ENCODE data around the gene F2RL3. TPM values are rescaled to one million over a fixed set of nuclear protein-coding genes. Genes with fewer than 3 reads are reported as not detected.

F2RL3 gene
- total and polyA plus RNA-seq, 2 of the 8 experiments (the other 6 are each of a cell fraction or from before 2014, with no cell fraction given) = not detected

DNA sequence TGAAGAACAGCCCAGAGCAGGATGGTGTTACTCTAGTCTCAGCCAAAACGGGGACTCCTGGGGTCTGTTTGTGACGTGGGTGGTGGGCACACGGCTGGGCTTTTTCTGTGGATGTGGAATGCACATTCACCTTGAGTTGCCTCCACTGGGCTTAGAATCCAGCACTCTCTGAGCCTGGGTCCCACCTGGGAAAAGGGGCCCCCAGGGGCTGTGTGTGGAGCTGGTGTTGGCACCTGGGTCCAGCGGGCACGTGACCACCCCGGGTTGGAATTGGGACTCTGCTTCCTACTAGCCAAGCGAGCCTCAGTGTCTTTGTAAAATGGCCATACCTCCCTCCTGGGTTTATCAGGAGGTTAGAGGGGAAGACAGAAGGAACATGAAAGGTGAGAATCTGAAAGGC lies 29.2 kb upstream of the F2RL3 start:
- H2AK5ac ChIP-seq (ENCODE audit: low read depth, low read length) = no peak overlapping the region
- no peak overlapping the region for H2BK12ac ChIP-seq (ENCODE audit: low read depth, low read length)
- H3K4me2 ChIP-seq (ENCODE audit: insufficient read depth in 1 of 2, low read depth in 2 of 2, low read length in 2 of 2) = no peak overlapping the region
- H3K18ac ChIP-seq (ENCODE audit: extremely low read depth, low read length) = no peak overlapping the region
- H3K27ac ChIP-seq (ENCODE audit: low read depth, low read length) = no peak overlapping the region
- 0 out of 2 replicates have a peak, but pooled peaks cover 2% of the 10 kb centered on the region for H3K79me1 ChIP-seq (ENCODE audit: low read depth, low read length)
- H3K14ac ChIP-seq (ENCODE audit: insufficient read length) = no peak overlapping the region
- no peaks in the 10 kb centered on the region for H3K9me3 ChIP-seq (ENCODE audit: insufficient read depth in 2 of 2, low read depth in 1 of 2, low read length in 1 of 2)
- peaks cover 11 to 33% (median 21%) of the 10 kb centered on the region in 4 experiments; a peak in 7 of 8 replicates for H3K36me3 ChIP-seq (ENCODE audit: control insufficient read depth in 2 of 4, insufficient read depth in 4 of 4, low read length in 3 of 4)
- no peak overlapping the region for H2BK15ac ChIP-seq (ENCODE audit: low read length)
- no peak overlapping the region for H2AFZ ChIP-seq (ENCODE audit: low read length)
- H4K5ac ChIP-seq (ENCODE audit: insufficient read length, low read depth, low read length) = no peak overlapping the region
- no peak overlapping the region for H3K4ac ChIP-seq (replicated peaks; ENCODE audit: insufficient read length, low read depth, low read length)
- ChIA-PET POLR2A (ENCODE audit: partially characterized antibody) (interaction anchor here (0.8 to 1.7 kb wide), 6 partner anchors 9 to 86 kb away, joined by 3 to 6 read pairs (median 4); partner anchors contain the start of gene F2RL3), CTCF (ENCODE audit: partially characterized antibody) (interaction anchor here (1.0 to 3.0 kb wide), 2 partner anchors 11 to 87 kb away, joined by 4 to 7 read pairs; no protein-coding TSS in a partner anchor)
- DNase-seq (ENCODE audit: low read depth in 1 of 2, low spot score in 2 of 2) (no peak), FAIRE-seq (no peak)
- H3K79me2 ChIP-seq (ENCODE audit: control insufficient read depth in 1 of 2, insufficient read depth in 2 of 2, low read length in 2 of 2) = no peaks in the 10 kb centered on the region
- no peak overlapping the region for H4K8ac ChIP-seq (ENCODE audit: extremely low read depth, insufficient read depth, low read length)
- H3K23me2 ChIP-seq (ENCODE audit: low read depth, low read length) = 0 out of 2 replicates have a peak, but pooled peaks cover 1% of the 10 kb centered on the region
- H3K9ac ChIP-seq (replicated peaks in 1 of 4; ENCODE audit: extremely low read depth in 1 of 4, low read depth in 3 of 4, low read length in 3 of 4) = no peak overlapping the region
- no peaks in the 10 kb centered on the region for H3K4me1 ChIP-seq (replicated peaks in 1 of 4; ENCODE audit: control insufficient read depth in 3 of 4, insufficient read depth in 4 of 4, low read length in 3 of 4)
- no peak overlapping the region; the same call in 1 of the 2 replicates for H2BK5ac ChIP-seq (ENCODE audit: low read depth, low read length)
- H2BK20ac ChIP-seq (ENCODE audit: low read length) = no peak overlapping the region
- no peaks in the 10 kb centered on the region for H3K27me3 ChIP-seq (replicated peaks in 1 of 4; ENCODE audit: control insufficient read depth in 3 of 4, extremely low read depth in 1 of 4, insufficient read depth in 3 of 4, low read length in 3 of 4)
- H3K23ac ChIP-seq (ENCODE audit: insufficient read length) = no peak overlapping the region
- peaks cover 0 to 2% of the 10 kb centered on the region in 2 experiments for H4K20me1 ChIP-seq (replicated peaks in 1 of 2; ENCODE audit: control insufficient read depth in 1 of 2, insufficient read depth in 2 of 2, low read length in 2 of 2)
- no peak for TF ChIP-seq TAF7 (optimal IDR thresholded peaks at IDR 0.05; ENCODE audit: borderline replicate concordance, low read depth, low read length)
- no peak for TF ChIP-seq NANOG (IDR thresholded peaks at IDR 0.05; ENCODE audit: insufficient read depth, low read depth, low read length, poor library complexity, severe bottlenecking)
- TF ChIP-seq SP2 (IDR thresholded peaks at IDR 0.05; ENCODE audit: low read length) = no peak
- no peak for TF ChIP-seq TCF12 (IDR thresholded peaks at IDR 0.05; ENCODE audit: low read depth, low read length)
- TF ChIP-seq CTBP2 (IDR thresholded peaks at IDR 0.05; ENCODE audit: borderline replicate concordance, insufficient read depth, insufficient read length, low read length) = no peak
- TF ChIP-seq BACH1 (IDR thresholded peaks at IDR 0.05; ENCODE audit: low read length) = no peak
- no peak for TF ChIP-seq SRF (IDR thresholded peaks at IDR 0.05; ENCODE audit: low read depth, low read length)
- no peak for TF ChIP-seq RBBP5 (IDR thresholded peaks at IDR 0.05; ENCODE audit: borderline replicate concordance, low read depth, low read length)
- no peak for TF ChIP-seq E2F6 (IDR thresholded peaks at IDR 0.05)
- no peak overlapping the region for H4K91ac ChIP-seq (replicated peaks; ENCODE audit: insufficient read length, low read length)
- H3K4me3 ChIP-seq (ENCODE audit: extremely low read depth in 1 of 4, insufficient read depth in 2 of 4, low read depth in 3 of 4, low read length in 4 of 4) = no peak overlapping the region
- H2BK120ac ChIP-seq (replicated peaks; ENCODE audit: low read depth, low read length) = no peak overlapping the region
- H3K56ac ChIP-seq (replicated peaks; ENCODE audit: insufficient read length, low read depth, low read length) = no peak overlapping the region
- WGBS, 2 experiments (ENCODE audit: extremely low coverage in 1 of 2, insufficient coverage in 1 of 2, insufficient read length in 1 of 2, insufficient replicate concordance in 2 of 2, low coverage in 1 of 2, low lambda C conversion rate in 2 of 2, missing lambda C conversion rate in 1 of 2) = 90% methylated on average over 7 of the region's 7 CpGs; no CpG with 5 or more reads in 1 of the 2 experiments

All from H1 (cell line).